GM18517 (cell line): ENCODE results near the gene NRP2.

Experiments used
- ATAC-seq: cut with Tn5 transposase; IDR thresholded peaks from one replicate; pipeline ENCODE4 v1.9.1; 2021; ENCODE audit warnings: mild to moderate bottlenecking, moderate library complexity; ENCODE audit not compliant: unreplicated experiment

Gene NRP2

DNA sequence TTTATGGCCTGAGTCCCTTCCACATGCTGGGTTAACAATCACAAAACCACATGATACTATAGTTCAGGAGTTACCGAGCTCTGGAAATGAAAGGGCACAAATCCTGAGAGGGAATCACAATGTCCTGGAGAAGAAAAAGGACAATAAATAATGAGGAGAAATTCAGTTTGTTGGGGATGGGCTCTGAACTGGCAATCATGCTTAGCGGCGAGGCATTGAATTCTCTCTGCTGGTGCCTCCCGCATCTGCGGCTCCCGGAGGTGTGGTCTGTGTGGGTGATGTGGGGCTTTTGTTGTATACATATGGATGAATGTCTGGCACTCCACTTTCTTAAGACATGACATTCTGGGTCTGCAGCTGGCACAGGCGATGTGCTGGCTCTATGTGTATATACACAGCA lies 46.1 kb downstream of the NRP2 start:
- no peak for ATAC-seq

DNA sequence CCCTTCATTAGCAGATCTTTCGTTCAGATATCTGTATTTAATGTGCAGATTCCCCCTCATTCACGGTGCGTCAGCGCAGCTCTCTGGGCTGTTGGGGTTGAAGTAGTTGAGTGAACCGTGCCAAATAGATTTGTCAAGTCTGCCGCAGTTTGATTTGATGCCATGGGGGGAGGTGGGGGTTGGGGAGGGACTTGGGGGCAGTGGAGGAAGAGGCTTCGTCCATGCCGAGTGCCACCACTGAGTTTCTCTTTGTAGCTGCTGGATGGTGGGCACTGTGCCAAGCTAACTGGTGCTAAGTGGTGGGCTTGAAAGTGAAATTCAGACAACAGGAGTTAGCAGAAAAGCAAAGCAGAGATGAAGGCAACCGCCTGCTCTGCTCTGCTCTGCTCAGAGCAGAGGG lies 47.9 kb downstream of the NRP2 start:
- no peak for ATAC-seq

DNA sequence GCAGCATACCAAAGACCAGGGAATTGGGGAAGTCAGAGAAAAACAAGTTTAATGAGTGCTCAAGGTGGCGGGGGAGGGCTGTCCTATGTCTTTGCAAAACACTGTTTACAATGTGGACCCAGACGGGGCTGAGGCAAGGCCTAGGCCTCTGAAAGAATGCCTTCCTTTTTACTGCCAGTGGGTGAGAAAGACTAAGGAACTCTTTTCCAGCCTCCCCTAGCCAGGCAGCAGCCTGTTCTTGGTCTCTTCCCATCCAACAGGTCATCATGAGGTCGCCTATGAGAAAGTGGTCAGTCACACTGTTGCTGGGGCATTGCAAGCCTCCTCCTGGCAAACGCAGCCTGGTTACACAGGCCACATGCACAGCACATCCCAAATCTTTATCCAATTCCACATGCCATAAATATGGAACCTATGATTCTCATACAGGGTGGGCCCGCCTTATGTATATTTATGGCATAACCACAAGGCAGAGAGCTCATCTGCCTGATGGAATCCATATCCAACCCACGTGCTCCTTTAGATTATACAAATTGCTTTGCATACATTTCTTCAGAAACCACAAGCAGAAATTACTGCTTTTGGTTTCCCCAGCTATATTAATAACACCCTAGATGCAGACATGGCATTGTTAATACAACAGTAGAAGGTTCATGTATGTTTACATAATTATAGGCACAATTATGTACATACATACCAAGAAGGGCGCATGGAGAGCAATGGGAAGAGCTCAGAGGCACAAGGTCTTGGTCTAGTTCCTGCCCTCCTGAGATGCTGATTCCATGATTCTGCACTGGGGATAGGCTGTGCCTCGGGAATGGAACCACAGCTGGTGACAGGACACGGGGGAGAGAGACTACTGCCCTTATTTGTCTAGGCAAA lies 48.6 kb downstream of the NRP2 start:
- no peak for ATAC-seq

DNA sequence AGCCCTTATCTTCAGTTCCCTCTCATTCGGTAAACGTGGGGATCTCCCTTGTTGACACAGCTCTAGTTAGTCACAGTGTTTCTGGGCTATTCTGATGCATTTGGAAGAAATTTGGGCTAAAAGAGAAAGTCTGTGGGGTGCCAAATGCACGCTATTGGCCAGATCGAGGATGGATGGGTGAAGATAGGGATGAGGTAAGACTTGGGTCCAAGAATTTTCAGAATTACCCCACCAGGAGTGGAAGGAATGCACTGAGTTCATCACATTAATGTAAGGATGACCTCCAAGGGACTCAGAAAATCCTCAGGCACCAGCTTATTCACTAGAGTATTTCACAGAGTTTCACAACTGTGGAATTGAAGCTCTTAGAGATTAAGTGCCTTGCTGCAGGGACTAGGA lies 49.3 kb downstream of the NRP2 start:
- no peak for ATAC-seq

DNA sequence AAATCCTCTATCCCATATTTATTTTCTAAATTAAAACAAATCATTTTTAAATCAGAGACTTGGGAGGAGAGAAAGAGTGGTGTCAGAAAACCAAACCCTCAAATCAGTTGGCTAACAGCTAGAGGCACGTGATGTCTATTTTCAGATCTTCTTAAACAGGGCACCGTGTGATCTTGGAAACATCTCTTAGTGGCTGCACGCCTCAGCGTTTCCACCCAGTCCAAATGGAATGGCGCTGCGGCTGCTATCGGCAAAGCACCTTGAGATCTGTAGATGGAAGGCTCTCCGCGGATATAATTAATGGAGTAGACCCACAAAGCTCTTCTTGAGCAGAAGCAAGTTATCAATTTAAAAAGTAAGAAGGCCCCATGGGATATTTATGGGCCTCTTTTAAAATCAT lies 50.0 kb downstream of the NRP2 start:
- ATAC-seq = no peak

DNA sequence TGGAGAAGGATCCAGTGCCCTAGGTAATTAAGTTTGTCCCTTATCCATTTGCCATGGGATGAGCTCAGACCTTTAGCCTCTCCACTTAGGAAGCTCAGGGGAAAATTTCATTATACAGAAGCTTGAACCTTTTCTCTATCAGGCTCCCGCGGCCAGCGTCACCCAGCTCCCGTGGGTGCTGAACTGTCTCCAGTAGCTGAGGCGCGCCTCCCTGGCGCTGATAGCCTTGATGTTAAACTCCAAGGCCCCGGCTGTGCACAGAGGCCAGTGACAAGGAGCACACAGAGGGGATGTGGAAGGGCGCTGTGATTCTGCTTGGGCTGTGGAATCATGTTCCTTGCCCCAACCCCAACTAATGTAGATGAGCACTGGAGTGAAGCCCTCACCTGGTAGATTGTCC lies 50.8 kb downstream of the NRP2 start:
- no peak for ATAC-seq

DNA sequence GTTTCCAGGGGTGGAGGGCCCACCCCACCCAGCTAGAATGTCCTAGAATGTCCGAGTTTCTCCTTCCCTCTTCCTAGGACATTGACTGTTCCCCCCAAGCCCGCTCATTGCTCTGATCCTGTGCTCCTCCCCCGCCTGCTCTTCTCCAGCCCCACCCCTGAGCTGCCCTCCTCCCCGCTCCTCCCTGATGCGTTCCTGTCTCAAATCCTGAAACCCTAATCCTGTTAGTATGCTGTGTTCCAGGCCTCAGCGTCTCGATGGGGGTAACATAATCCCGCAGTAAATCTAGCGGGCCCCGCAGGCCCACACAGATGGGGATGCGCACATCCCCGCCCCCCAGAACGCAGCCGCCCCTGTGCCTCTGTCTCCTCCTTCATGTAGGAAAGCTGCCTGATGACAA lies 51.3 kb downstream of the NRP2 start:
- no peak for ATAC-seq

DNA sequence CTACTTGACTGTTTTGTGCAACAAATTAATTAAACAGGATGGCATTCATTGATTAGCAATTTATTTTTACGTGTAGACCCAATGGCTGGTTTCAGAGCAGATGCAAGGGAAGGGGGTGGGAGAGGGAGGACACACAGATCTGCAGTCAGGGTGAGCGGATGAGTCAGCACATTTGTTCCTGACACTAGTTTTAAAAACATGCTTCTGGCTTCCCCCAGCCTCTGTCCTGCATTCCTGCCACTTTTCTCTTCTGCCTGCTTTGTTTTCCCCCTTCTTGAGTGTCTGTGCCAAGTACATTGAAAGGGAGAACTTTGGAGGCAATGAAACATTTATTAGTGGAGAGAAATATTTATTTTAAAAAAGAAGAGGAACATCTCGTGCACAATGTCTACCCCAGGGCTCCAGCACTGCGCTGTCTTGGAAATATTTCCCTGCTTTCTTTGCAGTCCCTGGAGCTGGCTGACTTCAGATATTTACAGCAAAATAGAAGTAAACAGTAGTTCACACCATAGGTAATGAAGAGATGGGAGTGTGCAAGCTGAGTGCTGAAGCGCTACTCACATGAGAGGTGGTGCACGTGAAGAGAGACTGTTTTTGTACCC lies 52.2 kb downstream of the NRP2 start:
- no peak for ATAC-seq

DNA sequence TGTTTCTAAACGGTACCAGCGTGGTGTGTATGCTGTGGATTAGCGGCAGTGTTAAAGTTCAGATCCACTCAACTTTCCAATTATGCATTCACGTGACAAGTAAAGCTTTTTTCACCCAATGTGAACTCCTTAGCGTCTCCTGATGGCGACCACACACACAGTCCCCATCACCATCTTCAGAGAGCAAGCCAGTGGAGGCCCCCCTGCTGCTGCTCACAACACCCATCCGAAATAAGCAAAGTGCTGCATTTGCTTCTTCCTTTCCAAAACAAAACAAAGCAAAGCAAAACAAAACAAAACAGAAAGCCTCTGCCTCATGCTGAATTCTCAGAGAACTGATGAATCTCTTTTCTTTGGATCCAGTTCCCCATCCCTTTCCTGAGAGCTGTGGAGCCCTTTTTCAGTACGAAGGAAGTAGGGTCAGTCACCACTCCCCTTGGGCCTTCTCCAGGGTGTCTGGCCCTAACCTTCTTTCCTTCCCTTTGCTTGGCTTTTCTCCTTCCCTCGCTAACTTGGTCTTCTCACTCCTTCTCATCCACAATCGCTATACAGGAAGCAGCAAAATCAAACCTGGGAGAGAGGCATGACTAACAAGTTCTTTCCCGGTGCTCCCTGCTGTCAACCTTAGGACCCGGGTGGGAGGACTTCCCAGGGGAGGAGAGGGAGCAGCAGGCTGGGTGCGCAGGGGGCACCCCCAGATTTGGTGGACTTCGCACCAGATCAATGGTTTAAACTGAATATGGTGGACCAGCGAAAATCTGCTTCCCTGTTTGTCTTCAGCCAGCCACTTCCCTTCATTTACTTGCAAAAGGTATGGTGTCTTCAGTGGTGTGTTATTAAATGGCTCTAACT lies 56.0 kb downstream of the NRP2 start:
- ATAC-seq = no peak

DNA sequence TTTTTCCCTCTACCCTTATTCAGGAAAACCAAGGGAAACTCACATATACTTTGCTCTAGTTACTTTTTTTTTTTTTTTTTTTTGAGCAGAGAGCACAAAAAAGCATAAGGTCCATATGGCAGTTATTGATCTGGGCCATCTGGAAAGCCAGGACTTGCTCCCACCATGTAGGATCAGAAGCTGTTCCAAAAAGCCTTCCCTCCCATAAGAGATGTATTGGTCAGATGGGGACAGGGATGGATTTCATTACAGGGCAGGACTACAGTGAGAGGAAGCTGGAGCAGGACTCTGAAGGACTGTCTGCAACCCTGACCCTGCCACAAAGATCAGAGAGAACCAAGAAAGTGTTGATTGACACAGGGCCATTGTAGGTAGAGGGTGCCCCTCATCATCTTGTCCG lies 57.3 kb downstream of the NRP2 start:
- ATAC-seq = no peak

DNA sequence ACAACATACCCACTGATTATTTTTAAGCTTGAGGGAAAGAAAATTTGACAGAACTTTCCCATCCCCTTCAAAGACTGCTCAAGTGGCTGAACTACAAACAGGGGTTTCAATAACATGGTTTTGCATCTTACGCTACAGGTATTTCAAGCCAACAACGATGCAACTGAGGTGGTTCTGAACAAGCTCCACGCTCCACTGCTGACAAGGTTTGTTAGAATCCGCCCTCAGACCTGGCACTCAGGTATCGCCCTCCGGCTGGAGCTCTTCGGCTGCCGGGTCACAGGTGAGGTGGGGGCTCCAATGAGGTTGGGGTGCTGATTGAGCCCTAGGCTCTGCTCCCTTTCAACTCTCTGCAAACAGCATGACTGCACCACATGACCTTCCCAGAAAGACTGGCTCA lies 58.1 kb downstream of the NRP2 start:
- no peak for ATAC-seq

DNA sequence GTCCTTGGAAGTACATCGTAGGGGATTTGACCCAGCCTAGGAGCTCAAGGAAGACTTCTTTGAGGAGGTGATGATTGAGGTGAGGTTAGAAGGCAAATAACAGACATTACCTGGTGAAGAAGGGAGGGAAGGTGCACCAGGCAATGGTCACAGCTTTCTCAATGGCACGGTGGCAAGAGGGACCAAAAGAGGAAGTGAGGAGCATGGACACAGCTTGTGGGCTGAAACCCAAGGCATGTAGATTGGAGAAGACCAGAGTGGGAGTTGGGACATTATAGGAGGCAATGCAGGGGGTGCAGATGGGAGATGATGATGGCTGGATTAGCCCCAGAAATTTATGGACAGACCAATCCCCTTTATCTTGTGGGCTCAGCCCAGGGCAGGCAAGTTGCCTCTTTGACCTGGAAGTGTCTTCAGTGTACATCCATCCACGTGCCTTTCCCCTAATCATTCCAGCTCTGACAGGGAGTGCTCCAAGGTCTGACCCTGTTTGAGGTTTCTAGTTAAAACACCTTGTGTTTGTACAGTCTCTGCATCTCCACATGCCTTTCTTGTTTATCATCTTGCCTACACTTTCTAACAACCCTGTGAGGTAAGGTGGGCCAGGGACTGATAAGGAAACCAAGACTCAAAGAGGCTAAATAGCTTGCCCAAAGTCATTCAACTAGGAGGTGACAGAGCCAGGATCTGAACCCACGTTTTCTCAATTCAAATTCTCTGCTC lies 59.1 kb downstream of the NRP2 start:
- no peak for ATAC-seq

DNA sequence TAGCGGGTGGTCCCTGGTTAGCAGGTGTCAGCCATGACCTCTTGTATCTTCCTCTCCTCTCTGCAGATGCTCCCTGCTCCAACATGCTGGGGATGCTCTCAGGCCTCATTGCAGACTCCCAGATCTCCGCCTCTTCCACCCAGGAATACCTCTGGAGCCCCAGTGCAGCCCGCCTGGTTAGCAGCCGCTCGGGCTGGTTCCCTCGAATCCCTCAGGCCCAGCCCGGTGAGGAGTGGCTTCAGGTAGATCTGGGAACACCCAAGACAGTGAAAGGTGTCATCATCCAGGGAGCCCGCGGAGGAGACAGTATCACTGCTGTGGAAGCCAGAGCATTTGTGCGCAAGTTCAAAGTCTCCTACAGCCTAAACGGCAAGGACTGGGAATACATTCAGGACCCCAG lies 60.8 kb downstream of the NRP2 start:
- ATAC-seq = no peak

DNA sequence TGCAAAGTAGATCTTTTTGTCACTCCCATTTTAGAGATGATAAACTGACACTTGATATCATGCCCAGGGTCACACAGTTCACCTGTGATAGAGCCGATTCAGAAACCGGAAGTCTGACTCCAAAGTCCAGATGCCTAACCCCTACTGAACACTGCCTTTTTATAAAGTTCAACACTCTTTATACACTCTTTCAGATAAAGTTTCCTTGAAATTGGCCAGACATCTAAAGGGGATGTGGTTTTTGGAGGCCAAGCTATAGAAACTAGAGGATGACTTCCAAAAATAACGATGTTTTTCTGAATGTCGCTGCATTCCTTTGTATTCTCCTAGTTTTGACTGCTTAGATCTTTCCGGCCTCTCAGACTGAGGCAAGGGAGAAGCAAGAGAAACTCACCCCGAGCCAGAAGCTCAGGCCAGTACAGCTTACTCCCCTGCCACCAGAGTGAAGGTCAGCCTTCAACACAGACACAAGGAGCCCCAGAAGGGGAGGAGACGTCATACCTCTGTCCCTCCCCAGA lies 61.8 kb downstream of the NRP2 start:
- ATAC-seq = no peak

DNA sequence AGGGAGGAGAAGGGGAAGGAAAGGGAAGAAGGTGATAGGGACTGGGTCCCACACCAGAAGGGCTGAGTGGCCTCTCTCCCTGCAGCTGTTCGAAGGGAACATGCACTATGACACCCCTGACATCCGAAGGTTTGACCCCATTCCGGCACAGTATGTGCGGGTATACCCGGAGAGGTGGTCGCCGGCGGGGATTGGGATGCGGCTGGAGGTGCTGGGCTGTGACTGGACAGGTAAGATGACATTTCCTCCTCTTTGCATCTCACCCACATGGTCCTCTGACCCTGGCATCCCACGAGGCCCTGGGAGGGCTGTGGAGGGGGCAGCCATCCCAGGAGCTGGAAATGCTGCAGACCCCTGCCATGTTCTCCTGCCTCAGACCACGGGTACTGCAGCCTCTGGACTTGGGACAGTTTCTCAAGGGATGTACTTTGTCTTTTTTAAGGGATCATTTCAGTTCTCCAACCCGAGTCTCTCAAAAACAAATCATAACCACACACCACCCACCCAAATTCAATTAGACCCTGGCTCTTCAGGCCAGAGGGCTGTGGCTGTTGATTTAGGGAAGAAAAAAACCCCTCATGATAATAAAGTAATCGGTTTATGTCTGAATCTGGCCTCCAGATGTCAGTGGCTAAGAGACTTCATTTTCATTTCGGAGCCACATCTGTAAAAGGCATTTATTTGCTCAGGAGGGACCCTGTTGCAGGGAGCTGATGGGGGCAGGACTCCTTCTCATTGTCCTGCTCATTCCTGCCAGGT lies 63.5 kb downstream of the NRP2 start:
- no peak for ATAC-seq

DNA sequence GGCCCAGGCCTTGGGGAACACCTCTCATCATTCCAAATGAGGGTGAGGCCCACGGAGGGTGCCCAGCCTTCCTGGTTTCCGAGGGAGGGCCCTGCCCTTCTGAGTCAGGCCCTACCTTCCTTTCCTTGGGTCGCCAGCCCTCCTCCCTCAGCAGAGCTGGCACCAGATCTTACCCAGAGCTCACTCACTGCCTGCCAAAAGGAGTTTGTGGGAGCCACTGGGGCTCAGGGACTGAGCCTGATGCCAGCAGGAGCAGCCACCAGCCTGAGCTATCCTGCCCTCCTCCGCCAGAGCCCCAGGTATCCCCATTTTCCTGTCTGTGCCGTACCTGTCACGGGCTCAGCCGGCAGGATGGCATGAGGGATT lies 64.1 kb downstream of the NRP2 start:
- ATAC-seq = no peak

DNA sequence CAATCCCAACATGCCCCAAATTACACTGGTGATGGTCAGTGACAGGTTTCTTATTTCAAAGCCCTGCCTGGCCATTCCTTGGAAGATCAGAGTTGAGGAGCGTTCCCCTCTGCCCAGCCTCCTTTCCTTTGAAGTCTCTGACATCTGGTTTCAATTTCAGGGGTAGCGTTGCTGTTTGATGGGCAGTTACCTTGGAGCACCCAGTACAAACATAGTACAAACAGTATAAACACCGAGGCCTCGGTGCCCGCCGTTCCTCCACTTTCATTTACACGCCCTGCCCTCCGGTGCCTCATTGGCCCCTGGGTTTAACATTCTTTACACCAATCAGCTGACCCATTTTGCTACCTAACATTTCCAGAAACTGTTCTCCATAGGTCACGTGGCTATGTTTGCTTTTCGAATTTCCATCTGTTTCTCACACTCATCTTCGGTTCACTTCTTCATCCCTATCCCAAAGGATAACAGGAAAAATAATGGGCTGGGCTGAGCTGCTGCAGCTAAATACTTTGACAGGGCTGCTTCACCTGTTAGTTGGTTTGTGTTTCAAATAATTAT lies 65.6 kb downstream of the NRP2 start:
- no peak for ATAC-seq

DNA sequence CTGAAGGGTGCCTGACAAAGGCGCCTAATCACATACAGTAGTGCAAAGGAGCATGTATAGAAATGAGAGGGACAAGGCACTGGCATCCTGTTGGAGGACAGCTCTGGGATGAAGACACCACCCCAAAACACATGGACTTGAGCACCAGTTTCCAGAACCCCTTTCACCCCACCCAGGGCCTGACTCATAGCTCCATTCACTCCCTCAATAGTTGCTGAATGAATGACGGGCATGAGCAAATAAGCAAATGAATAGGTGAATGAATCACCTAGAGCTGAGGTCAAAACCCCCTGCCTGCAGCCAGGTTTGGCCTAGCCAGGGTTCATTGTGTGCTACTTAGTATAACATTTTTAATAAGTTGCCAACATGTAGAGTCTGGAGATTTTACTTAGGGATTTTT lies 66.3 kb downstream of the NRP2 start:
- no peak for ATAC-seq

DNA sequence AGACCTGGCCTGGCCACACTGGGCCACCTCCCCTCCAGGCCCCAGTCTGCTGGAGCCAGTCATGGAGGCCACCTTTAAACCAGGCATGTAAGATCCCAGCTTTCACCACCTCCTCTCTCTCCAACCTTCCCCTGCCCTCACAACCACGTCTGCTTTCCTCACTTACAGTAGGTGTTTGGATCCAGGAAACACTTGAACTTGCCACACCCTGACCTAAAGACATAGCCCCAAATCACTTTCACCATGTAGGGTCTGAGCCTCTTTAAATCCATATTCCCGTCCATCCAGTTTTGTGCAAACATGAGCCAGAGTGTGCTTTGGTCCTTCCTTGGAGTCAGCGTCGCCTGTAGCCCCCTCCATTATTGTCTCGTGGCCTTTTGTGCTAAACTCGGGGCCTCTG lies 66.8 kb downstream of the NRP2 start:
- ATAC-seq = no peak

DNA sequence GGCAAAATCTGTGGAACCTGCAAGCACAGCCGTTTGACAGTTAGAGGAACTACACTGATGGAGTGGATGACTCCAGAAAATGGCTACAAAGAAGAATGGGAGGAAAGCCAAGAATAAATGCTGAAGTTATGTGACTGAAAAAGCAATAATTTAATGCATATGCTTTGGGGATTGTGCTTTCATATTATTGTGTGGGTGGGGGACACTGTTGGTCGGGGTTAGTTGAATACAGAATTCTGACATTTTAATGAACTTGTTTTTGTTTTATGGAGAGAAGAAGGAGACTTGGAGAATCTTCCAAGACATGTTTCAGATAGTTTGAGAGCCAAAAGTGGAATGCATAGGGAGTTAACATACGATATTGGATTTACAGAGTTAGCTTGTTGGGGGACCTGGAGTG lies 68.5 kb downstream of the NRP2 start:
- no peak for ATAC-seq
